Epithelial cell of esophagus (primary cell): Measurements from ENCODE around the gene DNAJC30.
"Not testable (repeated sequence)": the region's sequence is repeated elsewhere in the genome, so short reads cannot be mapped to it uniquely, and the experiment has no call there.

Experiments
- DNase-seq: peaks from one replicate; pipeline ENCODE4 v3.0.0; 2010; ENCODE audit warnings: low read depth
- H3K4me3 ChIP-seq: 2 replicates; pipeline ENCODE4 v1.5.1; 2011; ENCODE audit warnings: mild to moderate bottlenecking, low read length, control low read depth
- TF ChIP-seq, protein P1 (sequence below): IDR thresholded peaks from 2 replicates; pipeline ENCODE4 v1.5.1; 2011; ENCODE audit warnings: low read depth, mild to moderate bottlenecking, low read length, control low read depth, inconsistent platforms; ENCODE audit not compliant: insufficient read depth; ENCODE audit errors: missing control alignments

DNAJC30 gene

DNA sequence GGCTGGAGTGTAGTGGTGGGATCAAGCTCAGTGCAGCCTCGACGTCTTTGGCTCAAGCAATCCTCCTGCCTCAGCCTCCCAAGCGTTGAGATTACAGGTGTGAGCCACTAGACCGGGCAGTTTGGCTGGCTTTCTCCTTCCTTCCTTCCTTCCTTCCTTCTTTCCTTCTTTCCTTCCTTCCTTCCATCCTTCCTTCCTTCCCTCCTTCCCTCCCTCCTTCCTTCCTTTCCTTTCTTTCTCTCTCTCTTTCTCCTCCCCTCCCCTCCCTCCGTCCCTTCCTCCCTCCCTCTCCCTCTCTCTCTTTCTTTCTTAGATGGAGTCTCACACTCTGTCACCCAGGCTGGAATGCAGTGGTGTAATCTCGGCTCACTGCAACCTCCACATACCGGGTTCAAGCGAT is 23.3 kb downstream of the DNAJC30 start:
- TF ChIP-seq, protein P1, sequence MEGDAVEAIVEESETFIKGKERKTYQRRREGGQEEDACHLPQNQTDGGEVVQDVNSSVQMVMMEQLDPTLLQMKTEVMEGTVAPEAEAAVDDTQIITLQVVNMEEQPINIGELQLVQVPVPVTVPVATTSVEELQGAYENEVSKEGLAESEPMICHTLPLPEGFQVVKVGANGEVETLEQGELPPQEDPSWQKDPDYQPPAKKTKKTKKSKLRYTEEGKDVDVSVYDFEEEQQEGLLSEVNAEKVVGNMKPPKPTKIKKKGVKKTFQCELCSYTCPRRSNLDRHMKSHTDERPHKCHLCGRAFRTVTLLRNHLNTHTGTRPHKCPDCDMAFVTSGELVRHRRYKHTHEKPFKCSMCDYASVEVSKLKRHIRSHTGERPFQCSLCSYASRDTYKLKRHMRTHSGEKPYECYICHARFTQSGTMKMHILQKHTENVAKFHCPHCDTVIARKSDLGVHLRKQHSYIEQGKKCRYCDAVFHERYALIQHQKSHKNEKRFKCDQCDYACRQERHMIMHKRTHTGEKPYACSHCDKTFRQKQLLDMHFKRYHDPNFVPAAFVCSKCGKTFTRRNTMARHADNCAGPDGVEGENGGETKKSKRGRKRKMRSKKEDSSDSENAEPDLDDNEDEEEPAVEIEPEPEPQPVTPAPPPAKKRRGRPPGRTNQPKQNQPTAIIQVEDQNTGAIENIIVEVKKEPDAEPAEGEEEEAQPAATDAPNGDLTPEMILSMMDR = no peak
- DNase-seq = no peak
- H3K4me3 ChIP-seq = no peak overlapping the region

DNA sequence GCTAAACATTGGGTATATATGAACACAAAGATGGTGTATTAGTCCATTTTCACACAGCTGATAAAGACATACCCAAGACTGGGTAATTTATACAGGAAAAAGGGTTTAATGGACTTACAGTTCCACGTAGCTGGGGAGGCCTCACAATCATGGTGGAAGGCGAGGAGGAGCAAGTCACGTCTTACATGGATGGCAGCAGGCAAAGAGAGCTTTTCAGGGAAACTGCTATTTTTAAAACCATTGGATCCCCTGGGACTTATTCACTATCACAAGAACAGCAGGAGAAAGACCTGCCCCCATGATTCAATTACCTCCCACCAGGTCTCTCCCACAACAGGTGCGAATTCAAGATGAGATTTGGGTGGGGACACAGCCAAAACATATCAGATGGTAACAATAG is 27.9 kb downstream of the DNAJC30 start:
- H3K4me3 ChIP-seq, DNase-seq: not testable (repeated sequence)

DNA sequence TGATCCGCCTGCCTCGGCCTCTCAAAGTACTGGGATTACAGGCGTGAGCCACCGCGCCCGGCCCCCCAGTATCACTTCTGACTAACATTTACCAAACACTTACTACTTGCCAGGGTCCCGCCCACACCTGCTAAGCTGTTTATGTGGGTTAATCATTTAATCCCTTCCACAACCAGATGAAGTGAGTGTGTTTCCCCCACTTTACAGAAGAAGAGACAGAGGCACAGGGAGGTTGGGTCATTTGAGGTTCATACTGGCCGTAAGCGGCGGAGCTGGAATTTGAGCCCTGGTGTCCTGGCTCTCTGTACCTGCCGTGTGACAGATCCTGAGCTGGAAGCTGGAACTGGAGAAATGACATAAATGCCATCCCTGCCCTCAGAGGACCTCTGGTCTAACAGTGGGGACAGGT is 30.7 kb downstream of the DNAJC30 start:
- TF ChIP-seq, protein P1 = no peak
- DNase-seq = peak; percentile 29
- no peak overlapping the region for H3K4me3 ChIP-seq

DNA sequence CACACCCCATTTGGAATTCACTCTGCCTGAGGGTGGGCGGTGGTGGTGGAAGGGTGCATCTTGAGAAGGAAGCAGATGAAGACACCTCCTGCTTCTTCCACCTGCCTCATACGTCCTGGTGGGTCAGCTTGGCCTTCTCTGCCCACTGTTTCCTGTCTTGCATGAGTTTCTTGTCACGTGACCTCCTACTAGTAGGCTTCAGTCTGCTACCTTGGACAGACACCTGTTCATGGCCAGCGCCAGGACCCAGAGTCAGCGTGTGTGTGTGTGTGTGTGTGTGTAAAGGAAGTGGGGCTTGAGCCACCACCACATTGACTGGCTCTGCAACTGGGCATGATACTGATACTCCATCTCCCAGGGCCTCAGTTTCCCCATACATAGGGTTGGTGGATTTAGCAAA is 32.7 kb downstream of the DNAJC30 start:
- H3K4me3 ChIP-seq = no peak overlapping the region
- TF ChIP-seq, protein P1 = no peak
- DNase-seq = no peak

DNA sequence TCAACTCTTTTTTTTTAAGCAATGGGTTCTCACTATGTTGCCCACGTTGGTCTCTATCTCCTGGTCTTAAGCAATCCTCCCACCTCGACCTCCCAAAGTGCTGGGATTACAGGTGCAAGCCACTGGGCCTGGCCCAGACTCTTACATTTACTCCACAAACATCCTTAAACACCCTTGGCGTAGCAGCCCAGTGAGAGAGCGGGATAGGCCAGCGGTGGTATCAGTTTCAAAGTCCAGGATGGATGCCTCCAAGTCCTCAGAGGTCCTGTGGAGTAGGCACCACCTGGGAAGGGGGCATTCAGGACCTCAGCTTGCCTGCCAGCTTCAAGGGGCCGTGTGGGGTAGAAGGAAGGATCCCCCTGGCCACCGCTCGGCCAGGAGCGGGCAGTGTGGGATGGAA is 33.7 kb downstream of the DNAJC30 start:
- H3K4me3 ChIP-seq = no peak overlapping the region
- no peak for DNase-seq

DNA sequence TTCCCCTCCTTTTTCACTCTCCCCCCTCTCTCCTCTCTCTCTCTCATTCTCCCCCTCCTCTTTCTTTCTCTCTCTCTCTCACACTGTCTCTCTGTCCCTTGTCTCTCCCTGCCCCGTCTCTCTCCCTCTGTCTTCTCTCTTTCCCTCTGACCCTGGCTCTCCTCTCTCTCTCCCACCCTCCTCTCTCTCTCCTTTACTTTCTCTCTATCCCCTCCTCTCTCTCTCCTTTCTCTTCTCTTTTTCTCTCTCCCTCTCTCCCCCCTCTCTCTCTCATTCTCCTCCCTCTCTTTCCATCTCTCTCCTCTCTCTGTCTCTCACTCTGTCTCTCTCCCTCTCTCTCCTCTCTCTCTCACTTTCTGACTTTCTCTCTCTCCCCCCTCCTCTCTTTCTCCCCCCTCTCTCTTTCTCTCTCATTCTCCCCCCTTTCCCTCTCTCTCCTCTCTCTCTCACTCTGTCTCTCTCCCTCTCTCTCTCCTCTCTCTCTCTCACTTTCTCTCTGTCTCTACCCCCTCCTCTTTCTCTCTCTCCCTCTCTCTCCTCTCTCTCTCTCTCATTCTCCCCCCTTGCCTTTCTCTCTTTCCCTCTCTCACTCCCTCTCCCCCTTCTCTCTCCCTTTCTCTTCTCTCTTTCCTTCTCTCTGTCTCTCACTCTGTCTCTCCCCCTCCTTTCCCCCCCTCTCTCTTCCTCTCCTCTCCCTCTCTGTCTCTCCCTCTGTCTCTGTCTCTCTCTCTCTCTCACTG is 34.5 kb downstream of the DNAJC30 start:
- TF ChIP-seq, protein P1 = no peak
- DNase-seq = no peak
- no peak overlapping the region for H3K4me3 ChIP-seq

More for the DNA sequence above, 33.7 kb downstream of the DNAJC30 start:
- TF ChIP-seq, protein P1 = no peak

DNA sequence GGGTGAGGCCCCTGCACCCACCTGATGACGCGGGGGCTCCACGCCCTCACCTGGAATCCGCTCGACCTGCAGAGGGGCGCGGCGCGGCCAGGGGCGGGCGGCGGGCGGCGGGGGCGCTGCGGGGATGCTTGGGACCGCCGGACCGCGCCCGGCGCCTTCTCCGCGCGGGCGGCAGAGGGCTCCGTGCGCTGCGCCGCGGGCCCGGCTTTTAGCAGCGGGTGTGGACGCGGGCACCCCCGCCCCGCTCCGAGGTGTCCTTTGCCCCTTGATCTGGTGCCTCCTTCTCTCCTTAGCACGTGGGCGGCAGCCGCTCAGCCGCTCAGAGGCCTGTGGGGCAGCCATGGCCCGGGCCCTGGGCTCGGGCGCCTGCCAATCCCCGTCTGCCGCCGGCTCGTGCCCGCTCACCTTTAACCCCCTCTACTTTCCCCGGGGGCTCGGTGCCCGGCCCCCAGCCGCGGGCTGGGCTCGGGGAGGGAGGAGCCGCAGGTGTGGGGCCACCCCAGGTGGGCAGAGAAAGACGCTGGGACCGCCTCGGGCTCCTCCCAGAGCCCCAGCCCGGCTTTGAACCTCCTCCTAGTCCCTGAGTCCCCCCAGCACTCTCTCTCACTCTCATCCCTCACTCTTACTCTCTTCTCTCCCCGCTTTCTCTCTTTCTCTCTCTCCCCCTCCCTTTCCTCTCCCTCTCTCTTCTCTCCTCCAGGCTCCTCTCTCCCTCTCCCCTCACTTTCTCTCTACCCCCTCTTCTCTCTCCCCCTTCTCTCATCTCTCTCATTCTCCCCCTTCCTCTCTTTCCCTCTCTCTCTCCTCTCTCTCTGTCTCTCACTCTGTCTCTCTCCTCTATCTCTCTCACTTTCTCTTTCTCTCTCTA is 35.3 kb downstream of the DNAJC30 start:
- DNase-seq = no peak
- TF ChIP-seq, protein P1 = no peak
- peak overlapping the region; percentile 20 for H3K4me3 ChIP-seq
